Transverse colon (tissue), 4 donors: Measurements from ENCODE around the gene RRP1.

ENCODE experiments used
- EP300 ChIP-seq: sonication (generic); formaldehyde crosslinking; IDR thresholded peaks from one replicate; pipeline ENCODE4 v1.6.1; 2017; ENCODE audit warnings: antibody characterized with exemption, low read depth
- POLR2A ChIP-seq: fragments of 450-650 bp; IDR thresholded peaks from one replicate; pipeline ENCODE4 v1.6.1; 2016; ENCODE audit warnings: antibody characterized with exemption, mild to moderate bottlenecking, moderate library complexity
- POLR2AphosphoS5 ChIP-seq, 3 donors: sonication (generic); formaldehyde crosslinking; IDR thresholded peaks; one replicate each; pipeline ENCODE4 v1.6.1; 2016; ENCODE audit warnings: antibody characterized with exemption in 3 of 3
- TF ChIP-seq, protein P1 (sequence below), 5 experiments: fragments of 200-600 bp in 3 of 5; fragments of 450-650 bp in 2 of 5; sonication (generic) in 3 of 5; IDR thresholded peaks; 1 replicate in 2 of 5; 2 replicates in 3 of 5; pipeline ENCODE4 v1.5.1; 2016 to 2017; ENCODE audit warnings: antibody characterized with exemption in 5 of 5, inconsistent platforms in 3 of 5, mild to moderate bottlenecking in 2 of 5, moderate library complexity in 1 of 5

DNA sequence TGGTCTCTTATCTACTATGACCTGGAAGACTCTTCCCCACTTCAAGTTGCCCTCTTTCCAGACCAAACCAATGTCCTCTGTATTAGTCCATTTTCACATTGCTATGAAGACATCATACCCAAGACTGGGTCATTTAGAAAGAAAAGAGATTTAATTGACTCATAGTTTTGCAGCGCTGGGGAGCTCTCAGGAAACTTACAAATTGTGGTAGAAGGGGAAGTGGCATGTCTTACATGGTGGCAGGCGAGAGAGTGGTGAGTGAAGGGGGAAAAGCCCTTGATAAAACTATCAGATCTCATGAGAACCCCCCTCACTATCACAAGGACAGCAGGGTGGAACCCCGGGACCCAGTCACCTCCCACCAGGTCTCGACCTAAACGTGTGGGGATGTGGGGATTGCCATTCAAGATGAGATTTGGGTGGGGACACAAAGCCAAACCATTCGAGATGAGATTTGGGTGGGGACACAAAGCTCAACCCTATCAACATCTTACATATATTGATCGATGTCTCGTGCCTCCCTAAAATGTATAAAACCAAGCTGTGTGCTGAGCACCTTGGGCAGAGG lies 61.4 kb downstream of the RRP1 start:
- TF ChIP-seq, protein P1, sequence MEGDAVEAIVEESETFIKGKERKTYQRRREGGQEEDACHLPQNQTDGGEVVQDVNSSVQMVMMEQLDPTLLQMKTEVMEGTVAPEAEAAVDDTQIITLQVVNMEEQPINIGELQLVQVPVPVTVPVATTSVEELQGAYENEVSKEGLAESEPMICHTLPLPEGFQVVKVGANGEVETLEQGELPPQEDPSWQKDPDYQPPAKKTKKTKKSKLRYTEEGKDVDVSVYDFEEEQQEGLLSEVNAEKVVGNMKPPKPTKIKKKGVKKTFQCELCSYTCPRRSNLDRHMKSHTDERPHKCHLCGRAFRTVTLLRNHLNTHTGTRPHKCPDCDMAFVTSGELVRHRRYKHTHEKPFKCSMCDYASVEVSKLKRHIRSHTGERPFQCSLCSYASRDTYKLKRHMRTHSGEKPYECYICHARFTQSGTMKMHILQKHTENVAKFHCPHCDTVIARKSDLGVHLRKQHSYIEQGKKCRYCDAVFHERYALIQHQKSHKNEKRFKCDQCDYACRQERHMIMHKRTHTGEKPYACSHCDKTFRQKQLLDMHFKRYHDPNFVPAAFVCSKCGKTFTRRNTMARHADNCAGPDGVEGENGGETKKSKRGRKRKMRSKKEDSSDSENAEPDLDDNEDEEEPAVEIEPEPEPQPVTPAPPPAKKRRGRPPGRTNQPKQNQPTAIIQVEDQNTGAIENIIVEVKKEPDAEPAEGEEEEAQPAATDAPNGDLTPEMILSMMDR (IDR thresholded peaks at IDR 0.05) = no peak
- TF ChIP-seq POLR2A (no peak), EP300 (no peak), POLR2AphosphoS5 (IDR thresholded peaks at IDR 0.05) (no peak)
